Myocyte (in vitro differentiated cells): Measurements from ENCODE around the gene KCND2. TPM values are rescaled to one million over a fixed set of nuclear protein-coding genes. Genes with fewer than 3 reads are reported as not detected.
"Not testable (repeated sequence)": the region's sequence is repeated elsewhere in the genome, so short reads cannot be mapped to it uniquely, and the experiment has no call there.

Experiments used
- DNase-seq: peaks from one replicate; pipeline ENCODE4 v3.0.0-alpha.2; 2012; ENCODE audit warnings: low read depth
- total RNA-seq: library from RNA; depleted of rRNA; stranded (reverse); fragments of >200 nt; gene quantifications from 2 replicates; pipeline ENCODE4 v1.2.3, GENCODE V29; 2014

KCND2 gene
- total RNA-seq, 1 donor from 2014 or later, result 2.7 TPM

GRCh38 chr7:120480472-120480871, 207.5 kb downstream of the KCND2 start:
- no peak for DNase-seq

GRCh38 chr7:120480930-120481329, 208.0 kb downstream of the KCND2 start:
- DNase-seq, result no peak

DNA sequence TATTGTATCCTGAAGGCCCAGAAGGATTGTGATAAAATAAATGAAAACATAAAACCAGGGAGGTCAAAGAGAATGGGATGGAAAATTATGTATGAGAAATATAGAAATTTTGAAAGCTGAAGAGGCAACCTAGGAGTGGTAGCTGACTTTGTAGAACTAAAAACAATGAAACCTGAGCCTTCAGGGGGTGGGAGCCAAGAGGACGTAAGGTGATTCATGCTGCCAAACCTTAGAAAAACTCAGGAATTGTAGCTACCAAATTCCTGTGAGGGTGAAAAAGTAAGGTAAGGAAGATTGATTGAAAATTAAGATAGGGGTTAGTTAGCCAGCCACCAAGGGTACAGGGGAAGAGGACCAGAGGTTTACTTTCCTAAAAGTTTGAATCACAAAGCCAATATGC, 213.2 kb downstream of the KCND2 start:
- DNase-seq, result no peak

GRCh38 chr7:120502132-120502531, 229.2 kb downstream of the KCND2 start:
- no peak for DNase-seq

DNA sequence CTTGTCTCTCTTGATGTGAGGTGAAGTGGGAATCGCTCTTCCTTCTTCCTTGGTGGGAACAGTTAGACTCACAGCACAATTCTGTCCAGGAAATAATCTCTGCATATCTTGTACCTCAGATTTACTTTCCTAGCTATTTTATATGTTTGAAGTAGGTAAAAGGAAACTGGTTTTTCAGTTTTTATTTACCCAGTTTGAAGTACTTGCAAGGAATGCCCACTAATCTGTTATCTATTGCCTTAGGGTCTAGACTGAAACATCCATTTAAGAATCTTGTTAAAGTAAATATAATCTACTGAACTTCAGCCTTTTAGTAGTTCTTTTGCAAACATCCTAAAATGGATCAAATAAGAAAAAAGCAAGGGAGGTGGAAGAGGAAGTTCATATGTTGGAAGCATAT, 229.8 kb downstream of the KCND2 start:
- no peak for DNase-seq

DNA sequence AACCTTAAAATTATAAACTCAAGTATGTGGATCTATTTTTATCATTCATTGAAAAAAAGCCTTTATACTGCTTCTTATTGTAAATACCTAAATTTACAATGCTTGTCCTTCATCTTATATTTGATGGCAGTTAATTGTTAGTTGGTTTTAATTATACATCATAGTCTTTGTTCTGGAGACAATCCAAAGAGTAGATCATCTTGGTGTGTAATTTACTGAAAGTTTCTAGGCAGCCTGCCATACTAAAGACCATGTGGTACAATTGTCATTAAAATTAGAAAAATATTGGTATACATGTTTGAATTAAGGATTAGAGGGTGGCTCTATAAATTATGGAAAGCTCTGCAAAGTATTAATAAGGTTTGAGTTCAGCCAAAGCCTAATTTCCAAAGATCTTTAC, 231.4 kb downstream of the KCND2 start:
- DNase-seq, result no peak

- DNase-seq, result no peak
Observed at GRCh38 chr7:120505770-120506169, 232.8 kb downstream of the KCND2 start.

DNA sequence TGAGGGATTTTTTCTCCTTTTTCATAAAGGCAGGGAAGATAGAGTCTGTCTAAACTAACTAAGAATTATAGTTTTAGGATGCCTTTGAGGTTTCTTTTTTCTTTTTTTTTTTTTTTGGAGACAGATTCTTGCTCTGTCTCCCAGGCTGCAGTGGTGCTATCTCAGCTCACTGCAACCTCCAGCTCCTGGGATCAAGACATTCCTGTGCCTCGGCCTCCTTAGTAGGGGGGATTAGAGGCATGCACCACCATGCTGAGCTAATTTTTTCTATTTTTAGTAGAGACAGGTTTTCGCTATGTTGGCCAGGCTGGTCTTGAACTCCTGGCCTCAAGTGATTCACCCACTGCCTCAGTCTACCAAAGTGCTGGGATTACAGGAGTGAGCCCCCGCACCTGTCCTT, 239.7 kb downstream of the KCND2 start:
- no peak for DNase-seq

GRCh38 chr7:120519224-120519623, 246.2 kb downstream of the KCND2 start:
- no peak for DNase-seq

DNA sequence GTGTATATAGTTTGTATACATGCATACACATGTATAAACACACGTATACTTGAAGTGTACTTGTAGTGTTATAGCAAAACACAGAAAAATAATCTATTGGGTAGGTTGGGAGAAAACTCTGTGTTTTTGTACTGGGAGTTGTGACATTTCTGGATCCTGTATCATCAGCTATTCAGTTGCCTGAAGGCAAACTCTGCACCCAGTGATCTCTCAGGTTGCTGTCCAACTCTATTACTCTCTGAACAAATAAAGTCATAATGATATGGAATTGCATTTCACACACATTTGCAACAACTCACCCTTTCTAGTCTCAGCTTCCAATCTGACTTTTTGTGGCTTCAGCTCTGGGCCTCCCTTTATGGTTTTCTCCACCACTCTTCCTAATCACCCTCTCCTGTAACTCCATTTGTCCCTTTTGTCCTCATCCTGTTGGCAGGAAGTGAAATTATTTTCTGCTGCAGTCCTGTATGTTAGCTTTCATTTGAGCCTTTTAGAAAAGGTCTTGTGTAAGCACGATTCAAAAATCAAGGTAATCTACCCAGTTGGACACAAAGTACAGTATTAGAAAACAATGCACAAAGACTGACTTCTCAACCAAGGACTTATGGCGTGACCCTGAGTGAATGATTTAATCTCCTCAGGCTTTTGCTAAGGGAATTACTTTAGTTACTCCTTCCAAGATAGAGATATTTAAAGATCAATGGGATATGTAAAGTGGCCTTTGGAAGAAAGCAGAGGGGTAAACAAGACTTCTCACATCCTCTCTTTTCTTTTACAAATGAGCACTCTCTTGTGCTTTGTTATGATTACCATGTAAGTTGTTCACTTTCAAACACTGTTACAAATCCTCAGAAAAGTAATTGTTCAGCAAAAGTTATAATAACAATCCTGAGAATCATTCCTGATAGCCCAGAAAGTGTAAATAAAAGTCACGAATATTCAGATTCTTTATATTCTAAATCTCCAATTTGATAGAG, 249.1 kb downstream of the KCND2 start:
- DNase-seq, result no peak

GRCh38 chr7:120523985-120524384, 251.0 kb downstream of the KCND2 start:
- no peak for DNase-seq

- no peak for DNase-seq
Observed at GRCh38 chr7:120526902-120527509, 254.0 kb downstream of the KCND2 start.

GRCh38 chr7:120529736-120530135, 256.8 kb downstream of the KCND2 start:
- no peak for DNase-seq

DNA sequence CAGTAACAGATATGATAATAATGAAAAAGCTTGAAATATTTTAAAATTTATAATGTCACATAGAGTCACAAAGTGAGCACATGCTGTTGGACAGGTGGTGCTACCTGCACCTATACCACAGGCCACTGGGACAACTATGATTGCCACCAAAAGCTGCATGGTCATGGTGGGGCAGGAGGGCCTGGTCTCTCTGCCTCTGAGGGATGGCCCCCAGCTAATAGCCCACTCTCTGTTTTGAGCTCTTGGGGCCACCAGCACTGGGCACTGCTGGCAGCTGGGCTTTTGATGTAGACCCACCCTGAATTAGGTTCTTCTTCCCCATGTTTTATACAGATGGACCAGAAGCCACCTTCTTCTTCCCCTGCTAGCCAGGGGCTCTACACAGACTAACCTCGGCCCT, 265.4 kb downstream of the KCND2 start:
- no peak for DNase-seq

- DNase-seq, result no peak
Observed at GRCh38 chr7:120539321-120539720, 266.3 kb downstream of the KCND2 start.

- DNase-seq, result no peak
Observed at GRCh38 chr7:120547605-120548004, 274.6 kb downstream of the KCND2 start.

DNA sequence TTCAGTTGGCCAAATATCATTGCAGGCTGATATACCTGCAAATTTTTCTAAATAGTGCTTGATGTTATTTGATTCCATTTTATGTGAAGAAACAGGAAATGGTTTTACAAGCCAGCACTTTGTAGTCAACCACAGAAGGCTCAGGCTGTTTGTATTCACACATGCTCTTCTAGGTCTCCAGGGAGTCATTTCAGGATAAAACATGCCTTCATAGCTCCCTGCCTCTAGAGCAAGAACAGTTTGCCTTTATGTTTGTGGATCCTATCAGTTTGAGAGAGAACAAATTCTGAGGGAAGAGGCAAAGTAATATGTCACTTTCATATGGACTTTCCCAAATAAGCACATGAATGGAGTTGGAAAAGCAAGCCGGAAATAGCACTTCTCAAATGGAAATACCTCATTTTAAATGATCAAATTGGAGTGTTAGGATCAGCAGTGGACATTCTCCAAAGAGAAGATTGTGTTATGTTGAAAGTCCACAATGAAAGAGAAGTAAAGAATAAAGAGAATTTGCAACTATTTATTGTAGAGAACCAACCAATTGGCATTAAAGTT, 277.6 kb downstream of the KCND2 start:
- peak; percentile 65 for DNase-seq

- no peak for DNase-seq
Observed at GRCh38 chr7:120553491-120553890, 280.5 kb downstream of the KCND2 start.

- peak; percentile 73 for DNase-seq
Observed at GRCh38 chr7:120554960-120555571, 282.1 kb downstream of the KCND2 start.

GRCh38 chr7:120564145-120564544, 291.2 kb downstream of the KCND2 start:
- DNase-seq, result no peak

DNA sequence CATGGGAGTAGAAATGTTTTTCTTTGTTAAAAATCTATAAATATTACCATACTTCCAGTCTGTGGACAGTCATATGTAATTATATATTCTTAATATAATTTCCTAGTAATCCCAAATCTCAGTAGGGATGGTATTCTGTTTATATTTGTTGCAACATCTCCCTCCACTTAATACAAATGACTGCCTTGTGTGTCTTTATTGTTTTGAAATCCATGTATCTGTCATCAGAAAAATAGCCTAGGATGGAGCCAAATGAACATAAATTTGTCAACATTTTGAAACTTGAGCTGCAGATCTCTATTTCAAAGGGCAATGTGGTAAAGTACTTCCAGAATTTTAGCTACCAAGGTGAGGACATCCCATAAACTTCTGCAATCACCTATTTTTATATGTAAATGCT, 294.2 kb downstream of the KCND2 start:
- DNase-seq, result no peak

DNA sequence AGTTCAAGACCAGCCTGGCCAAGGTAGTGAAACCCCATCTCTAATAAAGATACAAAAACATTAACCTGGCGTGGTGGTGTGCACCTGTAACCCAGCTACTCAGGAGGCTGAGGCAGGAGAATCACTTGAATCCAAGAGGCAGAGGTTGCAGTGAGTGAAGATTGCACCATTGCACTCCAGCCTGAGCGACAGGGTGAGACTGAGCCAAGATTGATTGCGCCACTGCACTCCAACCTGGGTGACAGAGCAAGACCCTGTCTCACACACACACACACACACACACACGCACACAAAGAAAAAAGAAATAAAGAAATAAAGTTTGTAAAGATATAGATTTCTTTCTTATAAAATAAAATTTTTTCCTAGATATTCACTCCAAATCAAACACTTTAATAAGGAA, 305.7 kb downstream of the KCND2 start:
- not testable (repeated sequence) for DNase-seq
